GM12891 (cell line): ENCODE data around the gene DEPDC5.

Source experiments
- POLR2A ChIP-seq: IDR thresholded peaks from 2 replicates; pipeline ENCODE4 v1.6.1; 2011; ENCODE audit warnings: low read depth, low read length, control low read depth
- POLR2AphosphoS5 ChIP-seq: IDR thresholded peaks from 2 replicates; pipeline ENCODE4 v1.6.1; 2011; ENCODE audit warnings: low read depth, low read length, control low read depth

GRCh38 chr22:31896472-31896871 lies 142.7 kb downstream of the DEPDC5 start:
- no peak for TF ChIP-seq POLR2A
- no peak for TF ChIP-seq POLR2AphosphoS5
